ENCODE data around the gene PSMD1. TPM values are rescaled to one million over a fixed set of nuclear protein-coding genes. Genes with fewer than 3 reads are reported as not detected.
"Not testable (repeated sequence)": the region's sequence is repeated elsewhere in the genome, so short reads cannot be mapped to it uniquely, and the experiment has no call there.

Gene PSMD1
- total RNA-seq, 1 experiment from 2014 or later: 133 TPM

DNA sequence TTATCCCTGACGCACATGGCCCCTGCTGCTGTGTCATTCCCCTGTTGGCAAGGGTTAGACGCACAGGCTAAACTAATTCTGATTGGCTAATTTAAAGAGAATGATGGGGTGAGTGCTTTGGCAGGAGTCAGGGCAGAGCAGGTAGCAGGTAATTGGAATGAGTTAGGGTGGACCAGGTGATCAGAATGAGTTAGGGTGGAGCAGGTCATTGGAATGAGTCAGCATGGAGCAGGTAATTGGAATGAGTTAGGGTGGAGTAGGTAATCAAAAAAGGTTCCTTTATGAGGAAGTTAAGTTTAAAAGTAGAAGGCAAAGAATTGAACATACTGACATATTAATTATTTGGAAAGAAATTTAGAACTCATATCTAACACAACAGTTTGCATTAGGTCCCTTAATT, 43.7 kb downstream of the PSMD1 start:
- H3K4me3 ChIP-seq (replicated peaks in 1 of 2; ENCODE audit: low read depth in 1 of 2, low read length in 2 of 2); H3K27ac ChIP-seq (ENCODE audit: low read depth, low read length); RAD21 ChIA-PET (ENCODE audit: low non-redundant PET in 1 of 2, low total read pairs in 2 of 2, uncharacterized antibody in 2 of 2, unreplicated experiment in 2 of 2); H2AFZ ChIP-seq (ENCODE audit: low read depth, low read length, poor library complexity, severe bottlenecking); BruUV-seq (replicated peaks); H4K20me1 ChIP-seq (ENCODE audit: insufficient read depth); H3K36me3 ChIP-seq (ENCODE audit: control insufficient read depth in 1 of 2, insufficient read depth in 2 of 2, low read length in 2 of 2); POLR2A ChIA-PET; CTCF ChIA-PET; H3K9me3 ChIP-seq (ENCODE audit: control insufficient read depth in 1 of 2, insufficient read depth in 1 of 2, low read depth in 1 of 2, low read length in 2 of 2); H3K27me3 ChIP-seq (ENCODE audit: insufficient read depth, low read length); H3K9me2 ChIP-seq (ENCODE audit: insufficient read depth); H3K9ac ChIP-seq (ENCODE audit: low read length): not testable (repeated sequence)
- peak; percentile 31; the same call in 1 of the 2 replicates for TF ChIP-seq FOSL1 (IDR thresholded peaks at IDR 0.05; ENCODE audit: low read depth)
- ATAC-seq: peak; percentile 39
- 0 out of 2 replicates have a peak overlapping the region, but pooled peaks have one; percentile 8 for H3K4me2 ChIP-seq (ENCODE audit: low read length)
- intact Hi-C loops (cut with micrococcal nuclease): loop anchor here (5.0 kb wide), 1 partner anchor 278 kb away; no protein-coding TSS in a partner anchor
- H3K4me1 ChIP-seq (ENCODE audit: control insufficient read depth in 1 of 2, insufficient read depth in 2 of 2, low read length in 2 of 2): peaks cover 7 to 22% of the 10 kb centered on the region in 2 experiments
- peak; percentile 12 for DNase-seq (ENCODE audit: low read depth, low spot score)
- peaks cover 34% of the 10 kb centered on the region for H3K79me2 ChIP-seq (ENCODE audit: insufficient read depth, low read length)

DNA sequence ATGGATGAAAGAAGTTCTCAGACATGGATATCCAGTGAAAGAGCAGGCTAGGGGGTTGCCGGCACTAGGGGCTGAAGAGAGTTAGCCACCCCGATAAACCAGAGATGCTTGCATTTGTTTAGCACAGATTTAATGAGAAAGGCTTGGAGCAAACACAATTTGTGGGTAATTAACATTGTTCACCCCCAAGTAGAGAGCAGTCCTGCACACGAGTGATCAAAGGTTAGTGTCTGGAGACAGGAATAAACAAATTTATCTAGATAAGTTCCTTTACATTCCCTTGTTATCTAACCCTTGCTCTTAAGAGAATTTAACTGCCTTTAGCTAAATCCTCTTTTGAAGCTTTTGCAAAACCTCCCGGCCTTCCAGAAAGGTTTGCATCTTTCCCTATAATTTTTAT, 44.3 kb downstream of the PSMD1 start:
- ATAC-seq: no peak
- POLR2A ChIA-PET: no interaction called here
- BruUV-seq (replicated peaks): no TSS peak

More for the DNA sequence above, 44.3 kb downstream of the PSMD1 start:
- H3K27me3 ChIP-seq (ENCODE audit: insufficient read depth, low read length): no peaks in the 10 kb centered on the region
- H2AFZ ChIP-seq (ENCODE audit: low read depth, low read length, poor library complexity, severe bottlenecking): no peak overlapping the region
- H3K9me2 ChIP-seq (ENCODE audit: insufficient read depth): no peaks in the 10 kb centered on the region
- no peaks in the 10 kb centered on the region for H4K20me1 ChIP-seq (ENCODE audit: insufficient read depth)
- intact Hi-C loops (cut with micrococcal nuclease): loop anchor here (5.0 kb wide), 1 partner anchor 279 kb away; no protein-coding TSS in a partner anchor
- CTCF ChIA-PET: interaction anchor here (0.7 kb wide), 1 partner anchor 44 kb away, joined by 3 read pairs; the partner anchor contains the start of gene PSMD1
- H3K27ac ChIP-seq (ENCODE audit: low read depth, low read length): no peak overlapping the region
- RAD21 ChIA-PET (ENCODE audit: low non-redundant PET in 1 of 2, low total read pairs in 2 of 2, uncharacterized antibody in 2 of 2, unreplicated experiment in 2 of 2): no interaction called here
- DNase-seq (ENCODE audit: low read depth, low spot score): no peak
- no peaks in the 10 kb centered on the region for H3K9me3 ChIP-seq (ENCODE audit: control insufficient read depth in 1 of 2, insufficient read depth in 1 of 2, low read depth in 1 of 2, low read length in 2 of 2)
- H3K4me1 ChIP-seq (ENCODE audit: control insufficient read depth in 1 of 2, insufficient read depth in 2 of 2, low read length in 2 of 2): peaks cover 7 to 22% of the 10 kb centered on the region in 2 experiments
- H3K36me3 ChIP-seq (ENCODE audit: control insufficient read depth in 1 of 2, insufficient read depth in 2 of 2, low read length in 2 of 2): no peaks in the 10 kb centered on the region
- TF ChIP-seq RAD21 (IDR thresholded peaks at IDR 0.05; ENCODE audit: low read depth): no peak
- no peak for TF ChIP-seq EGR1 (IDR thresholded peaks at IDR 0.05; ENCODE audit: low read depth)
- no peak for TF ChIP-seq EZH2 (IDR thresholded peaks at IDR 0.05)
- H3K79me2 ChIP-seq (ENCODE audit: insufficient read depth, low read length): peaks cover 36% of the 10 kb centered on the region
- no peak overlapping the region for H3K4me3 ChIP-seq (replicated peaks in 1 of 2; ENCODE audit: low read depth in 1 of 2, low read length in 2 of 2)
- H3K4me2 ChIP-seq (ENCODE audit: low read length): no peak overlapping the region
- no peak overlapping the region for H3K9ac ChIP-seq (ENCODE audit: low read length)
